ENCODE results near the gene DSCAM. TPM values are rescaled to one million over a fixed set of nuclear protein-coding genes. Genes with fewer than 3 reads are reported as not detected.

The DSCAM gene
- total and polyA plus RNA-seq, 2 donors (not counting 3 experiments of a cell fraction or from before 2014, with no cell fraction given) = not detected

- FAIRE-seq = no peak
Observed at GRCh38 chr21:40013001-40013735, 833.8 kb downstream of the DSCAM start.

More at GRCh38 chr21:40013001-40013735, 833.8 kb downstream of the DSCAM start:
- Histone ChIP-seq H3K27ac (ENCODE audit: insufficient read depth, low read depth, low read length) (no peak overlapping the region), H3K4me3 (replicated peaks in 1 of 3; ENCODE audit: insufficient read depth in 1 of 3, low read depth in 1 of 3, low read length in 3 of 3) (no peak overlapping the region), H3K4me2 (ENCODE audit: insufficient read depth, low read length) (no peak overlapping the region), H3K9me3 (replicated peaks; ENCODE audit: control insufficient read depth, insufficient read depth, low read length) (peaks cover 9% of the 10 kb centered on the region), H3K79me2 (ENCODE audit: control insufficient read depth, insufficient read depth, low read length) (no peaks in the 10 kb centered on the region), H3K9me1 (replicated peaks; ENCODE audit: control insufficient read depth, extremely low read depth, insufficient read depth, low read length) (no peaks in the 10 kb centered on the region), H3K9ac (replicated peaks; ENCODE audit: extremely low read depth, insufficient read depth, low read length) (no peak overlapping the region), H2AFZ (ENCODE audit: low read depth, low read length) (no peak overlapping the region), H3K36me3 (ENCODE audit: control insufficient read depth in 2 of 2, extremely low read depth in 1 of 2, insufficient read depth in 2 of 2, low read length in 2 of 2) (no peaks in the 10 kb centered on the region), H3K27me3 (ENCODE audit: control insufficient read depth in 2 of 2, insufficient read depth in 2 of 2, low read length in 2 of 2) (no peaks in the 10 kb centered on the region), H4K20me1 (replicated peaks; ENCODE audit: control insufficient read depth, extremely low read depth, insufficient read depth, low read length) (no peaks in the 10 kb centered on the region), H3K4me1 (ENCODE audit: control insufficient read depth, extremely low read depth, insufficient read depth, low read length) (no peaks in the 10 kb centered on the region)
- ChIA-PET CTCF (no interaction called here), POLR2A (no interaction called here)
- intact Hi-C loops (cut with micrococcal nuclease) = no loop called here
- TF ChIP-seq JUN (IDR thresholded peaks at IDR 0.05; ENCODE audit: borderline replicate concordance, insufficient read depth, insufficient read length, low read depth) (no peak), CTCF (IDR thresholded peaks at IDR 0.05; ENCODE audit: extremely low read depth in 1 of 2, insufficient read depth in 1 of 2, low read depth in 1 of 2, low read length in 2 of 2) (no peak), MAX (IDR thresholded peaks at IDR 0.05; ENCODE audit: insufficient read depth, insufficient read length) (no peak), POLR2A (IDR thresholded peaks at IDR 0.05; ENCODE audit: low read depth, low read length) (no peak), MYC (IDR thresholded peaks at IDR 0.05; ENCODE audit: low read depth, low read length) (no peak), FOS (IDR thresholded peaks at IDR 0.05; ENCODE audit: borderline replicate concordance, insufficient read depth, low read length) (no peak), GATA2 (IDR thresholded peaks at IDR 0.05; ENCODE audit: insufficient read depth, insufficient read length, low read depth, low read length) (no peak), POLR2AphosphoS5 (IDR thresholded peaks at IDR 0.05; ENCODE audit: insufficient read depth, low read depth, low read length) (no peak), EZH2 (IDR thresholded peaks at IDR 0.05; ENCODE audit: borderline replicate concordance, low read depth, low read length, severe bottlenecking) (no peak)
- no peak for DNase-seq (ENCODE audit: low read depth, low spot score)
- no TSS peak for BruUV-seq (replicated peaks)
- dilution Hi-C loops (cut with MboI; ENCODE audit: extremely low pct_ligation_motif_present, low sequenced_read_pairs) = no loop called here
